RPMI7951 (cell line): ENCODE results near the gene ADGRB3. TPM values are rescaled to one million over a fixed set of nuclear protein-coding genes. Genes with fewer than 3 reads are reported as not detected.
"Not testable (repeated sequence)": the region's sequence is repeated elsewhere in the genome, so short reads cannot be mapped to it uniquely, and the experiment has no call there.

Experiments used
- DNase-seq: peaks from one replicate; pipeline ENCODE4 v3.0.0-alpha.2; 2012; ENCODE audit warnings: low read depth
- total RNA-seq: library from RNA; depleted of rRNA; stranded (reverse); fragments of >200 nt; shearing (Covaris generic); gene quantifications from 2 replicates; pipeline ENCODE4 v1.2.3, GENCODE V29; 2014

The ADGRB3 gene
- total RNA-seq, 1 experiment from 2014 or later: not detected

- no peak for DNase-seq
Measured at GRCh38 chr6:68740828-68741500, 105.9 kb downstream of the ADGRB3 start.

- DNase-seq: no peak
Measured at GRCh38 chr6:68741501-68742386, 106.7 kb downstream of the ADGRB3 start.

- DNase-seq: no peak
Measured at GRCh38 chr6:68743099-68743498, 108.0 kb downstream of the ADGRB3 start.

- DNase-seq: not testable (repeated sequence)
Measured at GRCh38 chr6:68744376-68744775, 109.3 kb downstream of the ADGRB3 start.

GRCh38 chr6:68746376-68746775 is 111.3 kb downstream of the ADGRB3 start:
- no peak for DNase-seq

- DNase-seq: no peak
Measured at GRCh38 chr6:68747110-68747790, 112.2 kb downstream of the ADGRB3 start.

- DNase-seq: not testable (repeated sequence)
Measured at GRCh38 chr6:68747832-68748231, 112.8 kb downstream of the ADGRB3 start.

GRCh38 chr6:68754681-68755213 is 119.7 kb downstream of the ADGRB3 start:
- DNase-seq: no peak

GRCh38 chr6:68756454-68757375 is 121.6 kb downstream of the ADGRB3 start:
- DNase-seq: no peak

- DNase-seq: no peak
Measured at GRCh38 chr6:68757821-68758220, 122.7 kb downstream of the ADGRB3 start.

GRCh38 chr6:68758559-68758958 is 123.5 kb downstream of the ADGRB3 start:
- DNase-seq: no peak

- DNase-seq: no peak
Measured at GRCh38 chr6:68760485-68760884, 125.4 kb downstream of the ADGRB3 start.

- DNase-seq: no peak
Measured at GRCh38 chr6:68760941-68761676, 126.0 kb downstream of the ADGRB3 start.

GRCh38 chr6:68761985-68762384 is 126.9 kb downstream of the ADGRB3 start:
- no peak for DNase-seq

- DNase-seq: no peak
Measured at GRCh38 chr6:68771426-68771825, 136.3 kb downstream of the ADGRB3 start.

GRCh38 chr6:68774843-68775242 is 139.8 kb downstream of the ADGRB3 start:
- DNase-seq: no peak

GRCh38 chr6:68776354-68776753 is 141.3 kb downstream of the ADGRB3 start:
- no peak for DNase-seq

GRCh38 chr6:68777956-68778355 is 142.9 kb downstream of the ADGRB3 start:
- DNase-seq: no peak

- DNase-seq: no peak
Measured at GRCh38 chr6:68778356-68779020, 143.4 kb downstream of the ADGRB3 start.

- no peak for DNase-seq
Measured at GRCh38 chr6:68779366-68779765, 144.3 kb downstream of the ADGRB3 start.
